Astrocyte (in vitro differentiated cells and primary cell): ENCODE results near the gene FCN1.

Experiments
- EZH2 ChIP-seq: IDR thresholded peaks from 2 replicates; pipeline ENCODE4 v1.6.1; 2012; ENCODE audit warnings: mild to moderate bottlenecking, low read length, inconsistent platforms; ENCODE audit not compliant: insufficient read depth
- TF ChIP-seq, protein P1 (sequence below): IDR thresholded peaks from 2 replicates; pipeline ENCODE4 v1.5.1; 2011; ENCODE audit warnings: low read depth, mild to moderate bottlenecking, inconsistent platforms, low read length, moderate library complexity; ENCODE audit not compliant: insufficient read depth

DNA sequence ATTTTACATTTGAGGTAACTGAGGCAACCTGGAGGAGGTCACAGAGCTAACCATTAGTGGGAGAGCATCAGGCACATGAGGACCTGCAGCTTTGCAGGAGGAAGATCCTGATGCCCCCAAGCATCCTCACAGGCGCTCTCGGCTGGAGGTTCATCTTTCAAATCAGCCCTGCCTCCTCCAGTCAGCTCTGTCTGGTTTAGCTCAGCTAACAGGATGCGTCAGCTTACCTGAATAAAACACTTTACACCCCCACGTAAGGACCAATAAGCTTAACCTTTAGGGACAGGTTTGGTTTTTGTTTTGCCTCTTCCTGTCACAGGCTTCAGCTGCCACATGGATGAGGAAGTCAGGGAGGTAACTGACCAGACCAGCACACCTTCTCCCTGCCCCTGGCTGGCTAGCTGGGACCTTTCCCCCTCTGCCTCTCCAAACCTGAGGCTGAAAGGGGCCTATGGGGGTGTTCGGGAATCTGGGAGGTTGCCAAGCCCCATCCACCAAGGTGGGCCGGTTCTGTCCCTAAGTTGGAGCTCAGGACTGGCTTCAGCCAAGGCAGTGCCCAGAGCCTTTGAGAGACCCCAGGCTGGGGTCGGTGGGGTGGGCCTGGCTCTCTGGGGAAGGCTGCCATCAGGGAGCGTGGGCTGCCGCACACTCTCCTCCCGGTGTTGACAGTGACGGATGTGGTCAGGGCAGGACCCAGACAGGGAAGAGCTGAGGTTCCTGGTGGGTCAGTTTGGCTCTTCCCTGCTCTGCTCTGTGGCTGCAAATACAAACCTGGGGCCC lies 20.0 kb upstream of the FCN1 start:
- TF ChIP-seq, protein P1, sequence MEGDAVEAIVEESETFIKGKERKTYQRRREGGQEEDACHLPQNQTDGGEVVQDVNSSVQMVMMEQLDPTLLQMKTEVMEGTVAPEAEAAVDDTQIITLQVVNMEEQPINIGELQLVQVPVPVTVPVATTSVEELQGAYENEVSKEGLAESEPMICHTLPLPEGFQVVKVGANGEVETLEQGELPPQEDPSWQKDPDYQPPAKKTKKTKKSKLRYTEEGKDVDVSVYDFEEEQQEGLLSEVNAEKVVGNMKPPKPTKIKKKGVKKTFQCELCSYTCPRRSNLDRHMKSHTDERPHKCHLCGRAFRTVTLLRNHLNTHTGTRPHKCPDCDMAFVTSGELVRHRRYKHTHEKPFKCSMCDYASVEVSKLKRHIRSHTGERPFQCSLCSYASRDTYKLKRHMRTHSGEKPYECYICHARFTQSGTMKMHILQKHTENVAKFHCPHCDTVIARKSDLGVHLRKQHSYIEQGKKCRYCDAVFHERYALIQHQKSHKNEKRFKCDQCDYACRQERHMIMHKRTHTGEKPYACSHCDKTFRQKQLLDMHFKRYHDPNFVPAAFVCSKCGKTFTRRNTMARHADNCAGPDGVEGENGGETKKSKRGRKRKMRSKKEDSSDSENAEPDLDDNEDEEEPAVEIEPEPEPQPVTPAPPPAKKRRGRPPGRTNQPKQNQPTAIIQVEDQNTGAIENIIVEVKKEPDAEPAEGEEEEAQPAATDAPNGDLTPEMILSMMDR, result no peak
- TF ChIP-seq EZH2, result no peak
